ENCODE measurements around the gene TRIM33.

The TRIM33 gene

GRCh38 chr1:114511032-114511785 is at the start of gene TRIM33:
TRIM33 (minus strand) TSS chr1:114511203; CDS start chr1:114511076, 127 bp downstream.
- in situ Hi-C loops (cut with HindIII; ENCODE audit: low sequenced_read_pairs) = no loop called here

GRCh38 chr1:114559356-114559755 is 48.4 kb upstream of the TRIM33 start:
- in situ Hi-C loops (cut with HindIII; ENCODE audit: low sequenced_read_pairs) = no loop called here

GRCh38 chr1:114558544-114558943 is 47.5 kb upstream of the TRIM33 start:
- in situ Hi-C loops (cut with HindIII; ENCODE audit: low sequenced_read_pairs) = no loop called here

GRCh38 chr1:114554577-114554976 is 43.6 kb upstream of the TRIM33 start:
- in situ Hi-C loops (cut with HindIII; ENCODE audit: low sequenced_read_pairs) = no loop called here

- in situ Hi-C loops (cut with HindIII; ENCODE audit: low sequenced_read_pairs) = no loop called here
Measured at GRCh38 chr1:114552106-114552639, 41.2 kb upstream of the TRIM33 start.

- in situ Hi-C loops (cut with HindIII; ENCODE audit: low sequenced_read_pairs) = no loop called here
Measured at GRCh38 chr1:114551400-114551799, 40.4 kb upstream of the TRIM33 start.

GRCh38 chr1:114550336-114550735 is 39.3 kb upstream of the TRIM33 start:
- in situ Hi-C loops (cut with HindIII; ENCODE audit: low sequenced_read_pairs) = no loop called here

- in situ Hi-C loops (cut with HindIII; ENCODE audit: low sequenced_read_pairs) = no loop called here
Measured at GRCh38 chr1:114549137-114549536, 38.1 kb upstream of the TRIM33 start.

GRCh38 chr1:114547076-114547475 is 36.1 kb upstream of the TRIM33 start:
- in situ Hi-C loops (cut with HindIII; ENCODE audit: low sequenced_read_pairs) = no loop called here

GRCh38 chr1:114545796-114546195 is 34.8 kb upstream of the TRIM33 start:
- in situ Hi-C loops (cut with HindIII; ENCODE audit: low sequenced_read_pairs) = no loop called here

- in situ Hi-C loops (cut with HindIII; ENCODE audit: low sequenced_read_pairs) = no loop called here
Measured at GRCh38 chr1:114545315-114545714, 34.3 kb upstream of the TRIM33 start.

GRCh38 chr1:114540821-114541220 is 29.8 kb upstream of the TRIM33 start:
- in situ Hi-C loops (cut with HindIII; ENCODE audit: low sequenced_read_pairs) = no loop called here

- in situ Hi-C loops (cut with HindIII; ENCODE audit: low sequenced_read_pairs) = no loop called here
Measured at GRCh38 chr1:114540272-114540671, 29.3 kb upstream of the TRIM33 start.

- in situ Hi-C loops (cut with HindIII; ENCODE audit: low sequenced_read_pairs) = no loop called here
Measured at GRCh38 chr1:114536043-114536442, 25.0 kb upstream of the TRIM33 start.

- in situ Hi-C loops (cut with HindIII; ENCODE audit: low sequenced_read_pairs) = no loop called here
Measured at GRCh38 chr1:114535401-114535800, 24.4 kb upstream of the TRIM33 start.

GRCh38 chr1:114531094-114531493 is 20.1 kb upstream of the TRIM33 start:
- in situ Hi-C loops (cut with HindIII; ENCODE audit: low sequenced_read_pairs) = no loop called here

- in situ Hi-C loops (cut with HindIII; ENCODE audit: low sequenced_read_pairs) = no loop called here
Measured at GRCh38 chr1:114530224-114530623, 19.2 kb upstream of the TRIM33 start.

- in situ Hi-C loops (cut with HindIII; ENCODE audit: low sequenced_read_pairs) = no loop called here
Measured at GRCh38 chr1:114524944-114525343, 13.9 kb upstream of the TRIM33 start.

- in situ Hi-C loops (cut with HindIII; ENCODE audit: low sequenced_read_pairs) = no loop called here
Measured at GRCh38 chr1:114522264-114522575, 11.2 kb upstream of the TRIM33 start.

GRCh38 chr1:114521396-114522263 is 10.6 kb upstream of the TRIM33 start:
- in situ Hi-C loops (cut with HindIII; ENCODE audit: low sequenced_read_pairs) = no loop called here

- in situ Hi-C loops (cut with HindIII; ENCODE audit: low sequenced_read_pairs) = no loop called here
Measured at GRCh38 chr1:114517348-114517747, 6.3 kb upstream of the TRIM33 start.
